GM12892 (cell line): ENCODE measurements around the gene SDK1.

Experiments
- DNase-seq: peaks from one replicate; pipeline ENCODE4 v3.0.0; 2011; ENCODE audit not compliant: insufficient read length
- FAIRE-seq: peaks from 2 replicates; lab custom pipeline; 2011; peaks lifted over from hg19 to GRCh38; lab: Jason Lieb, UNC
- POLR2A ChIP-seq: IDR thresholded peaks from 2 replicates; pipeline ENCODE4 v1.6.1; 2011; ENCODE audit warnings: low read depth, low read length, control low read depth
- POLR2AphosphoS5 ChIP-seq: IDR thresholded peaks from 2 replicates; pipeline ENCODE4 v1.6.1; 2011; ENCODE audit warnings: low read depth, low read length, control low read depth
- TAF1 ChIP-seq: IDR thresholded peaks from 2 replicates; pipeline ENCODE4 v1.6.1; 2011; ENCODE audit warnings: low read depth, mild to moderate bottlenecking, control low read depth, low read length, borderline replicate concordance

Gene SDK1

DNA sequence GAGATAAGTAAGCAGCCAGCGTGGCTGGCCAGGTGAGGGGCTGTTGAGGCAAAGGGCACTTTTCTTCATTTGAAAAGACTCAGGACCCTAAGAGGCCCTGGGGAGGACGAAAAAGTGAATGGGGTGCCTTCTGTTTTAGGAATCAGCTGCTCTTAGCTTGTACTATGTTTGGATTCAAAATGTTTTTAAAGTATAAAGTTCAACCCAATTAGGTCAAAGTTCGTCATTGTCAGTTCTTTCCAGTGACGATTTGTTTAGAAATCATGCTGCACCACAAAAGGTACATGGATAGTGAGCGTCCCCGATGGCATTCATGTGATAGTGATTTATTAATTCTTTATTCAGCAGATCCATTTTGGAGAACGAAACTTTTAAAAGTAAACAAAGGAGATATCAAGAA, 338.2 kb downstream of the SDK1 start:
- FAIRE-seq, result no peak

GRCh38 chr7:3641582-3641981, 340.5 kb downstream of the SDK1 start:
- TF ChIP-seq POLR2A (no peak), TAF1 (no peak)
- FAIRE-seq (no peak), DNase-seq (no peak)

More for the DNA sequence above, 338.2 kb downstream of the SDK1 start:
- DNase-seq, result no peak
- no peak for TF ChIP-seq POLR2A
- TF ChIP-seq POLR2AphosphoS5, result no peak
- no peak for TF ChIP-seq TAF1

GRCh38 chr7:3643091-3643490, 342.0 kb downstream of the SDK1 start:
- DNase-seq, result no peak
- FAIRE-seq, result no peak
- TF ChIP-seq POLR2A (no peak), POLR2AphosphoS5 (no peak), TAF1 (no peak)

DNA sequence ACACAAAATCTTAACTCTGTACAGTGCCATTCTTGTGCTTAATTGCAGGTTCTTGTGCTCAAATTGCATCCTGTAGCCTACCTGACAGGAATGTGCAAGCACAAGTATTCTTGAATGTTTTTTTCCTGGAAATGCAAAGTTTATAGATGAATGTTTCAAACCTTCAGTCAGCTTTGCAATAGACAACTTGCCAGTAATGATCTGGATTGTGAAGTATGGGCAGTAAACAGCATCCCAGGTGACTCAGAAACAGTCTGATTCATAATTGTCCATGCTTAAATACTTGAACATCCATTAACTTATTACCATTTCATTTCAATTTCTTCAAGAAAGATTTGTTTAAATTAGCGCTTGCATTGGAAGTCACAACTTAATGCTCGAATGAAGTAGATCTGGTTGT, 347.2 kb downstream of the SDK1 start:
- TF ChIP-seq POLR2A (no peak), TAF1 (no peak), POLR2AphosphoS5 (no peak)
- FAIRE-seq, result no peak
- no peak for DNase-seq

DNA sequence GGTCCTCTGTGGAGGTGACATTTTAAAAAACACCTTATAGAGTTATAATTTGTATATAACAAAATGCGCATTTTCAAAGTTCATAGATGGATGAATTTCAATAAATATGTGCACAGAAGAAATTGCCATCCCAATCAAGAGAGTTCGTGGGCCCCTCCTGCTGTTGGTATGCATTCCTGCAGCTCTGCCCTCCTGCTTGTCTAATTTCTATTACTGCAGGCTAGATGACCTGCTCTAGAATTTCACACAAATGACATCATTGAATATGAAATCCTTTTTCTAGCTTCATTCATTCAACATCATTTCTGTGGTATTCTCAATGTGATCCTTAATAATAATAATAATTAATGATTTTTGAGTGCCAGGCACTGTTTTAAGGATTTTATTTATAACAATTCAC, 348.2 kb downstream of the SDK1 start:
- no peak for DNase-seq
- no peak for FAIRE-seq
- no peak for TF ChIP-seq TAF1
- no peak for TF ChIP-seq POLR2A
- TF ChIP-seq POLR2AphosphoS5, result no peak

DNA sequence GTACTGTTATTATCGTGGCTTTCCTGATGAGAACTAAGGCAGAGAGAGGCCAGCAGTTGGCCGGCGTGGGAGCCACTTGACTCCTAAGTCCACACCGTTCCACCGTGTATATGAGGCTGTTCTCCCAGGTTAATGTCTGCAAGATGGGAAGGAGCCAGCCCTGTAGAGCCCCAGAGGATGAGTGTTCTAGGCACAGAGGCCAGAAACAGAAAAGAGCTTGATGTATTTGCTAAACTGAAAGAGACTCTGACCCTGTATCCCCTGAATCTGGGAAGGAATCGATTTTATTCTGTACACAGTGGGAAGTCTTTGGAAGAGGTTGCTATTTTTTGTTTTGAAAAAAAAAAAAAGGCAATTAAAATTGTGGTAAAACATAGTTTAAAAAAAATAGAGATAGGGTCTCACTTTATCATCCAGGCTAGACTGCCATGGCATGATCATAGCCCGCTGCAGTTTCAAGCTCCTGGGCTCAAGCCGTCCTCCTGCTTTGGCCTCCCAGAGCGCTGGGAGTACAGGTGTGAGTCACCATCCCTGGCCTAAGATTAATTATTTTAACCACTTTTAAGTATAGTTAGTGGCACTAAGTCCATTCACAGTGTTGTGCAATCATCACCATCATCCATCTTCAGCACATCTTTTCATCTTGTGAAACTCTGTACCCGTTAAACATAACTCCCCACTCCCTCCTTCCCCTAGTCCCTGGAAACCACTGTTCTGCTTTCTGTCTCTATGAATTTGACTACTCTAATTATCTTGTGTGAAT, 348.8 kb downstream of the SDK1 start:
- DNase-seq (no peak), FAIRE-seq (no peak)
- TF ChIP-seq POLR2A, result no peak
- TF ChIP-seq POLR2AphosphoS5, result no peak
- TF ChIP-seq TAF1, result no peak

GRCh38 chr7:3650844-3651243, 349.8 kb downstream of the SDK1 start:
- TF ChIP-seq TAF1, result no peak
- TF ChIP-seq POLR2A, result no peak
- TF ChIP-seq POLR2AphosphoS5, result no peak
- FAIRE-seq (no peak), DNase-seq (no peak)

DNA sequence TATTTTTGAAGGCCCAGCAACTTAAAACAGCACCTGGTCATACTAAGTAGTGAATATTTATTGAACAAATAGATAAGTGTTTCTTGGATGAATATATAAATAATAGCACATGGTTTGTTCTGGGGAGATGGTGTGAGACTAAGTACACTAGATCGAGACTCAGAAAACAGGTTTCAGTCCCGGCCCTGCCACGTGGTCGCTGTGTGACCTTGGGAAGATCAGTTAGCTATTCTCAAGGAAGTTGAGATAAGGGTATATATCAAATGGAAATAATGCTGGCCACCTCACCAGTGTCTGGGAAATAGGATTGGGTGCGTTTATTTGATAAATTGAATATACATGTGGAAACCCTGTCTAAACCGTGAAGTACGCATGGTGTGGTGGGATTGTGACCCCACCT, 354.6 kb downstream of the SDK1 start:
- FAIRE-seq (no peak), DNase-seq (no peak)
- no peak for TF ChIP-seq POLR2AphosphoS5
- TF ChIP-seq TAF1, result no peak
- no peak for TF ChIP-seq POLR2A

- no peak for FAIRE-seq
- no peak for DNase-seq
- TF ChIP-seq TAF1 (no peak), POLR2A (no peak), POLR2AphosphoS5 (no peak)
These were observed 356.2 kb downstream of the SDK1 start for GRCh38 chr7:3657206-3657605.

- TF ChIP-seq POLR2A, result no peak
- no peak for TF ChIP-seq POLR2AphosphoS5
- no peak for TF ChIP-seq TAF1
- no peak for DNase-seq
- FAIRE-seq, result no peak
These were observed 367.7 kb downstream of the SDK1 start for GRCh38 chr7:3668743-3669142.

GRCh38 chr7:3670898-3671297, 369.8 kb downstream of the SDK1 start:
- FAIRE-seq, result no peak
- no peak for DNase-seq
- TF ChIP-seq TAF1 (no peak), POLR2AphosphoS5 (no peak)

- TF ChIP-seq POLR2AphosphoS5, result no peak
- TF ChIP-seq POLR2A, result no peak
- TF ChIP-seq TAF1, result no peak
- FAIRE-seq (no peak), DNase-seq (no peak)
These were observed 372.5 kb downstream of the SDK1 start for GRCh38 chr7:3673524-3673923.

- DNase-seq (no peak), FAIRE-seq (no peak)
These were observed 377.3 kb downstream of the SDK1 start for GRCh38 chr7:3678314-3678810.

More at GRCh38 chr7:3678314-3678810, 377.3 kb downstream of the SDK1 start:
- TF ChIP-seq TAF1 (no peak), POLR2AphosphoS5 (no peak), POLR2A (no peak)
